ENCODE data around the gene AHRR. TPM values are rescaled to one million over a fixed set of nuclear protein-coding genes. Genes with fewer than 3 reads are reported as not detected.

Gene AHRR
- total RNA-seq, 1 donor: 0.31 TPM

DNA sequence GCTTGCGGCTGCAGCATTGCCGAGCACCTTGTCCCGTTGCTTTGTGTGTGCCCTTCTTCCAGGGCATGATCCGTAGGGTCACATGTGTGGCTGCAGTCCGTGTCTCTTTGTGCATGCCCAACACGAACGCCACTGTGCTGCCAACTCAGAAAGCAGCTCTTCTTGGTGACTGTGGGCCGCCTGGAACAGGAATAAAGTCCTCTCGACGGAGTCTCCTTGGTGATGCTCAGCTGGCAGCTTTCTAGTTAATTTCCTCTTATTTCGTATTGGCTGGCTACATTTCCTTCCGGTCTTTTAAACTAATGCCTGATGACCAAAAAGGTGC lies 127.2 kb downstream of the AHRR start:
- peaks cover 29% of the 10 kb centered on the region for H3K4me1 ChIP-seq (ENCODE audit: insufficient read depth, low read length)
- H3K4me3 ChIP-seq (ENCODE audit: low read length): no peak overlapping the region
- H3K27me3 ChIP-seq (ENCODE audit: insufficient read depth, low read length): no peaks in the 10 kb centered on the region
- peaks cover 11% of the 10 kb centered on the region for H3K9me3 ChIP-seq (ENCODE audit: low read depth, low read length)

DNA sequence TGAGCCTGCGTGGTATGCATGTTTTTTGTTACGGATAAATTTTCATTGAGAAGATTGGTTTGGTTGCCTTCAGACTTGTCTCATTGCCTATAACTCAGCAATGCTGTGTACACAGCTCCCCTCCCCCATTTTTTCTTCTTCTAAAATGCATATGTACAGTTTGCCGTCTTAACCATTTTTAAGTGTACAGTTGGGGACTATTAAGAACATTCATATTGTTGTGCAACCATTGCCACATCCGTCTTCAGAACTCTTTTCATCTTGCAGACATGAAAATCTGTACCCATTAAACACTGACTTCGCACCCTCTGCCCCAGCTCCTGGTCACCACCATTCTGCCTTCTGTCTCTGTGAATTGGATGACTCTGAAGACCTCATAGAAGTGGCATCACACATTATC lies 127.6 kb downstream of the AHRR start:
- H3K9me3 ChIP-seq (ENCODE audit: low read depth, low read length): peaks cover 11% of the 10 kb centered on the region
- H3K4me1 ChIP-seq (ENCODE audit: insufficient read depth, low read length): peaks cover 25% of the 10 kb centered on the region

DNA sequence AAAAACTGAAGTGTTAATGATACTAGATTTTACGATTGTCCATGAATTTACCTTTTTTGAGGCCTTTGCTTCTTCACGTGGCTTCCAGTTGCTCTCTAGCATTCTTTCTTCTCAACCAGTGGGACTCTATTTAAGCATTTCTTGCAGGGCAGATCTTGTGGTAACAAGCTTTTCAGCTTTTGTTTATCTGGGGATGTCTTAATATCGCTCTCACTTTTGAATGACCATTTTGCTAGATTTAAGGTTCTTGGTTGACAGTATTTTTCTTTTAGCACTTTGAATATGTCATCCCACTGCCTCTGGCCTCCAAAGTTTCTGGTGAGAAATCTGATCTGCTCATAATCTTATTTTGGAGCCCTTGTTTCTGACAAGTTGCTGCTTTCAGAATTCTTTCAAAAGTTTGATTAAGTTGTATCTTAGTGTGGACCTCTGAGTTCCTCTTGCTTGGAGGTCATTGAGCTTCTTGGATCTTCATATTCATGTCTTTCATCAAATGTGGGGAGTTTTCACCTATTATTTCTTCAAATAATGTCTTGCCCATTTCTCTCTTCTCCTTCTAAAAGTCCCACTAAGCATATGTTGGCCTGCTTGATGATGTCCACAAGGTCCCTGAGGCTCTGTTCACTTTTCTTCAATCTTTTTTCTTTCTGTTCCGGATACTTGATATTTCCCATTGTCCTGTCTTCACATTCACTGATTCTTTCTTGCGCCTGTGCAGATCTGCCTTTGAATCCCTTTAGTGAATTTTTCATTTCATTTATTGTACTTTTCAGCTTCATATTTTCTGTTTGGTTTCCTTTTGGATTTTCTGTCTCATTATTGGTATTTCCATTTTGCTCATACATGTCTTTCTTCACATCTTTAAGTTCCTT lies 130.3 kb downstream of the AHRR start:
- Histone ChIP-seq H3K4me1 (ENCODE audit: insufficient read depth, low read length) (peaks cover 20% of the 10 kb centered on the region), H3K9me3 (ENCODE audit: low read depth, low read length) (peaks cover 11% of the 10 kb centered on the region), H3K27me3 (ENCODE audit: insufficient read depth, low read length) (no peaks in the 10 kb centered on the region), H3K4me3 (ENCODE audit: low read length) (no peak overlapping the region)

More for the DNA sequence above, 127.6 kb downstream of the AHRR start:
- Histone ChIP-seq H3K27me3 (ENCODE audit: insufficient read depth, low read length) (no peaks in the 10 kb centered on the region), H3K4me3 (ENCODE audit: low read length) (no peak overlapping the region)

DNA sequence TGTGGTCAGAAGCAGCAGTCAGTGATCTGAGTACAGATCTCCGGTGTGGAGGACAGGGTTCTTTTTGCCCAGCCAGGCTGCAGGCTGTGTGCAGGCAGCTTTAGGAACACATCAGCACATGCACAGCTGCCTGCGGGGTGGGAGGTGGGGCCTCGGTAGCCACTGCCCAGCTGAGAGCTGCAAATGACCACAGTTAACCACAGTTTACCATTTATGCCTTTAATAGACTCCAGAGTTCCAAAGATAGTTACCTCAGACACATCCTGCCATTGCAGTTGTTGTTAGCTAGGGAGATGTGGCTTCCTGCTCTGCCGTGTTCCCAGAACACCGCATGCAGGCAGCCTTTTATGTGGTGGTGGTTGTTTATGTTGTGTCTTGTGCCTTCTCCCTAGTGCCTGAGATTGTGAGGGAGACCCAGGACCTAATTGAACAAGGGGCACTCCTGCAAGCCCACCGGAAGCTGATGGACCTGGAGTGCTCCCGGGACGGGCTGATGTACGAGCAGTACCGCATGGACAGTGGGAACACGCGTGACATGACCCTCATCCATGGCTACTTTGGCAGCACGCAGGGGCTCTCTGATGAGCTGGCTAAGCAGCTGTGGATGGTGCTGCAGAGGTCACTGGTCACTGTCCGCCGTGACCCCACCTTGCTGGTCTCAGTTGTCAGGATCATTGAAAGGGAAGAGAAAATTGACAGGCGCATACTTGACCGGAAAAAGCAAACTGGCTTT lies 131.6 kb downstream of the AHRR start:
- H3K4me1 ChIP-seq (ENCODE audit: insufficient read depth, low read length): peaks cover 7% of the 10 kb centered on the region
- peaks cover 11% of the 10 kb centered on the region for H3K9me3 ChIP-seq (ENCODE audit: low read depth, low read length)
- H3K27me3 ChIP-seq (ENCODE audit: insufficient read depth, low read length): no peaks in the 10 kb centered on the region
- no peak overlapping the region for H3K4me3 ChIP-seq (ENCODE audit: low read length)

DNA sequence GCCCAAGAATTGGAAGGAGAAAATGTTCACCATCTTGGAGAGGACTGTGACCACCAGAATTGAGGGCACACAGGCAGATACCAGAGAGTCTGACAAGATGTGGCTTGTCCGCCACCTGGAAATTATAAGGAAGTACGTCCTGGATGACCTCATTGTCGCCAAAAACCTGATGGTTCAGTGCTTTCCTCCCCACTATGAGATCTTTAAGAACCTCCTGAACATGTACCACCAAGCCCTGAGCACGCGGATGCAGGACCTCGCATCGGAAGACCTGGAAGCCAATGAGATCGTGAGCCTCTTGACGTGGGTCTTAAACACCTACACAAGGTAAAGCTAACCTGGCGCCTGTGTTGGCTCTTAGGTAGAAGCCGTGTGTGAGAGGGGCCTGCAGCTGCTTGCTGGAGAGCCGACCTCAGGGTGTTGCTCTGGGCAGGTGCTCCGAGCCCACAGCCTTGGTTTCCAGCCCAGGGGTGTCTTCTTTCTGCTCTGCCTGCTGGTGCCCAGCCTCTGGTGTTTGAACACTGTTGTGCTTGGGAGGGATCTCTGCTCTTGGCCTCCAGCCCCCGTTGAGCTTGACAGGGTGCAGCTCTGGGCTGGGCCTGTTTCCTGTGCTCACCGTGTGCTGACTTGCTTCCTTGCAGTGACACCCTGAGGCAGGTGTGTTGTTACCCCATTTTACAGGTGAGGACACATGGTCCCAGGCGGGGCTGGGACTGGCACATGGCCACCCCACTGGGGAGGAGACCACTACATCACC lies 132.4 kb downstream of the AHRR start:
- Histone ChIP-seq H3K9me3 (ENCODE audit: low read depth, low read length) (peaks cover 11% of the 10 kb centered on the region), H3K27me3 (ENCODE audit: insufficient read depth, low read length) (no peaks in the 10 kb centered on the region), H3K4me1 (ENCODE audit: insufficient read depth, low read length) (no peaks in the 10 kb centered on the region), H3K4me3 (ENCODE audit: low read length) (no peak overlapping the region)

DNA sequence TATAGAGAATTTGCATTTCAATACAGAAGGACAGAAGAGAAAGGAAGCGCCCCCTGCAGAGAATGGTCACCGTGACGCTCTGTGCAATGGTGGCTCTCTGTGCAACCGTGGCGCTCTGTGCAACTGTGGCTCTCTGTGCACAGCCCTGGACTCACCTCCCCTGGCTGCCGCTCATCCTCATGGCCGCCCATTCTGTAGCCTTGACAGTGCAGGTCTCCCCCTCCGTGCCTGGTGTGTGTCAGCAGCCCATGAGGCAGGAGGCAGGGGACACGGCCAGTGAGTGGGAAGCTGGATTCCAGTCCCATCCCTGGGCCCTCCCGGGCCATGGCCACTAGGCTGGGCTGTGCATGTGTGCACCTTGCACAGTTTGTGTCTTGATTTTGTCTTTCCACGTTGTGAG lies 133.4 kb downstream of the AHRR start:
- Histone ChIP-seq H3K27me3 (ENCODE audit: insufficient read depth, low read length) (no peaks in the 10 kb centered on the region), H3K9me3 (ENCODE audit: low read depth, low read length) (peaks cover 11% of the 10 kb centered on the region), H3K4me1 (ENCODE audit: insufficient read depth, low read length) (no peaks in the 10 kb centered on the region), H3K4me3 (ENCODE audit: low read length) (no peak overlapping the region)

DNA sequence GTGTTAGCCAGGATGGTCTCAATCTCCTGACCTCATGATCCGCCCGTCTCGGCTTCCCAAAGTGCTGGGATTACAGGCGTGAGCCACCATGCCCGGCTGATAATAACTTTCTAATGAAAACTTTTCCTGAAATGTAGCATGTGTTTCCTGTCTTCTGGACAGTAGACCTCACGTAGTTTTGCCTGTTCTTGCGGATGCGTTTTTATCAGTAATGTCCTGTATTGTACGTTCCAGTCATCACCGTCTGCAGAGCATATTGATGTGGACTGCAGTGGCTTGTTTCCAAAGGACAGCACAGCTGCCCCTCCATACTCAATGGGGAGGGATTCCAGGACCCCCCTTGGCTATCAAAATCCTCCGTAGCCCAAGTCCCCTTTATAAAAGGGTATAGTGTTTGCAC lies 134.3 kb downstream of the AHRR start:
- no peaks in the 10 kb centered on the region for H3K27me3 ChIP-seq (ENCODE audit: insufficient read depth, low read length)
- H3K4me1 ChIP-seq (ENCODE audit: insufficient read depth, low read length): no peaks in the 10 kb centered on the region
- no peak overlapping the region for H3K4me3 ChIP-seq (ENCODE audit: low read length)
- peaks cover 11% of the 10 kb centered on the region for H3K9me3 ChIP-seq (ENCODE audit: low read depth, low read length)

DNA sequence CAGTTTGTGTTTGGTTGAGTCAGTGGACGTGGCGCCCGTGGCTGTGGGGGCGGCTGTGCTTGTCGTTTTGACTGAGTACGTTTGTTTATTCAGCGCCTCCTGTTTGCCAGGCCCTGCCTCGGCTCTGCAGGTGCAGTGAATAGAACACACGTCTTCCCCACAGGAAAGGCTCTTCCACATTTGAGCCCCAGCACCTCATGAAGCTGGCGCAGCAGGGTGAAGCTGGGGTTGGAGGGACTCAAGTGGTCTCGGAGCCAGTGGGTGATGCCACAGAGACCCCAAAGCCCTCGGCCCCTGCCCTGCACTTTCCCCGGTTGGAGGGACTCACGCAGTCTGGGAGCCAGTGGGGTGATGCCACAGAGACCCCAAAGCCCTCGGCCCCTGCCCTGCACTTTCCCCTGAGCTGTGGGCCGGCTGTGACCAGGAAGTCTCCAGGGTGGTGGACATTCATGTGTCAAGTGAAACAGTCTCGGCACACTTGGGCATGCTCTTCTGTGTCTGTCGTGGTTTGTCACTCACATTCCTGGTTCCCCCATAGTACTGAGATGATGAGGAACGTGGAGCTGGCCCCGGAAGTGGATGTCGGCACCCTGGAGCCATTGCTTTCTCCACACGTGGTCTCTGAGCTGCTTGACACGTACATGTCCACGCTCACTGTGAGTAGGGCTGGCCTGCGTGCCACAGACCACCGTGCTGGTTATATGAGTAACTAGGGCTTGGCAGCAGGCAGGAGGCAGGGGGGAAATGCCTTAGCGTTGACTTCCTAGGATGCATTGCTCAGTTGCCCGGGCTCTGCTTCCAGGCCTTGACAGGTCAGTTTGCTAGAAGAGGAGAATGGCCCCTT lies 135.1 kb downstream of the AHRR start:
- no peaks in the 10 kb centered on the region for H3K4me1 ChIP-seq (ENCODE audit: insufficient read depth, low read length)
- H3K27me3 ChIP-seq (ENCODE audit: insufficient read depth, low read length): no peaks in the 10 kb centered on the region
- H3K4me3 ChIP-seq (ENCODE audit: low read length): no peak overlapping the region
- H3K9me3 ChIP-seq (ENCODE audit: low read depth, low read length): peaks cover 9% of the 10 kb centered on the region

DNA sequence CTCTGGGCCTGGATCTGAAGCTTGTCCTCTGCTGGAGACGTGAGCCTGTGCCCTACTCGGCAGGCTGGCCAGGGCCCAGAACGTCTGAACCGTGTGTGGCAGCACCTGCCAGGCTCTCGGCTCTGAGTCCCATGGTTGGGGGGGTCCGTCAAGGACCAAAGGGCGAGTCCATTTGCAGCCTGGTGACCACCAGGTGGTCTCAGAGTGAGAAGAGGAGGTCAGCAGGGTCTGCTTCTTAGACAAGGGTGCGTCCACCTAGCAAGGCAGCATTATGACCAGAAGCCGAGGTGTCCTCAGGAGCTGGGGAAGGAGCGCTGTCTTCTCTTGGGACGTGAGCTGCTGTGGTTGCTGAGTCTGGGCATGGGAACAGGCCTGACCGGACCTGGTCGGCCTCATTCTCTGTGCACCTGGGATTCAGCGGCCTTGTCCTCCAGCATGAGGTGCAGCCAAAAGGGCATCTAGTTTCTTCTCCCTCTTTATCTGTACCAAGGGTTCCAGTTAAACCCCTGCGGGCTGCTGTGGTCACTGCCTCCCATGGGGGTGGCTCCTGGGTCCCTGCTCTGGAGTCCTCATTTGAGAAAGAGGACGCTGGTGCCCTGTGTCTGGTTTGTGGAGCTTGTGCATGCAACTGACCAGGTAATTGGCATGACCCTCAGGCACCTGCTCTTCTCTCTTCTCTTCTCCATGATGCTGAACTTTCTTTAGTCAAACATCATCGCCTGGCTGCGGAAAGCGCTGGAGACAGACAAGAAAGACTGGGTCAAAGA lies 135.9 kb downstream of the AHRR start:
- Histone ChIP-seq H3K4me1 (ENCODE audit: insufficient read depth, low read length) (no peaks in the 10 kb centered on the region), H3K4me3 (ENCODE audit: low read length) (no peak overlapping the region), H3K27me3 (ENCODE audit: insufficient read depth, low read length) (no peaks in the 10 kb centered on the region)

DNA sequence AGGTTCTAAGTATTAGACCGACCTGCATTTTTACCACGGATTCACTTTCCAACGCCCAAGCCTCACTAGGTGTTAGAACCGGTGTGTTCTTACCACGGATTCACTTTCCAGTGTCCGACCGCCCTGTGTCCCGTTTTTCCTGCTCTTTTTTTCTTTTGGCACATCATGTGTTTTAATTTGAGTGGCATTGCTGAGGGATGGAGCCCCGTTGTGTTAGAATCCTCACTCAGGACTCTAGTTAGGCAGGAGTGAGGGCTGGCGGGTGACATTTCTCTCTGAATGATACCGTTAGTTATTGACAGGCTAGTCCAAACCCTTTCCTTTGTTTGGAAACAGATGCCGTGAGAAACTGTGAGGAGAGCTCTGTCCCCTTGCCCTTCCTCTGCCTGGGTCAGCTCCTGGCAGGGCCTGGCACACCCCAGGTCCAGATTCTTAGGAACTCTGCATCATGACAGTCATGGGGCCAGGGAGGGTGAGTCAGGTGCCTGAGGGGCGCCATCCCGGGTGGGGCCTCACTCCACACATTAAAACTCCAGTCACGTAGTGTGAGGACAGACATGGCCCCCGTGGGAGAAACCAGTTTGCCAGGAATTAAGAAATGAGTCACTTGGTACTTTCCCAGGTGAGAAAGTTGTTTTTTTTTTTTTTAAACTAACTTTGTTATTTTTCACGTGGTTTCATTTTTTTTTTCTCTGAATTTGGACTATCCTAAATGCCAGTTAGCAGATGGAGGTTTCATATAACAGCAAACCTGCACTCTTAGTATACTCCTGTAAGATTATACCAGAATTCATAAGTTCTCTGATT lies 137.2 kb downstream of the AHRR start:
- H3K4me3 ChIP-seq (ENCODE audit: low read length): no peak overlapping the region
- H3K27me3 ChIP-seq (ENCODE audit: insufficient read depth, low read length): no peaks in the 10 kb centered on the region
- H3K9me3 ChIP-seq (ENCODE audit: low read depth, low read length): no peaks in the 10 kb centered on the region
- H3K4me1 ChIP-seq (ENCODE audit: insufficient read depth, low read length): no peaks in the 10 kb centered on the region

More for the DNA sequence above, 135.9 kb downstream of the AHRR start:
- peaks cover 1% of the 10 kb centered on the region for H3K9me3 ChIP-seq (ENCODE audit: low read depth, low read length)

DNA sequence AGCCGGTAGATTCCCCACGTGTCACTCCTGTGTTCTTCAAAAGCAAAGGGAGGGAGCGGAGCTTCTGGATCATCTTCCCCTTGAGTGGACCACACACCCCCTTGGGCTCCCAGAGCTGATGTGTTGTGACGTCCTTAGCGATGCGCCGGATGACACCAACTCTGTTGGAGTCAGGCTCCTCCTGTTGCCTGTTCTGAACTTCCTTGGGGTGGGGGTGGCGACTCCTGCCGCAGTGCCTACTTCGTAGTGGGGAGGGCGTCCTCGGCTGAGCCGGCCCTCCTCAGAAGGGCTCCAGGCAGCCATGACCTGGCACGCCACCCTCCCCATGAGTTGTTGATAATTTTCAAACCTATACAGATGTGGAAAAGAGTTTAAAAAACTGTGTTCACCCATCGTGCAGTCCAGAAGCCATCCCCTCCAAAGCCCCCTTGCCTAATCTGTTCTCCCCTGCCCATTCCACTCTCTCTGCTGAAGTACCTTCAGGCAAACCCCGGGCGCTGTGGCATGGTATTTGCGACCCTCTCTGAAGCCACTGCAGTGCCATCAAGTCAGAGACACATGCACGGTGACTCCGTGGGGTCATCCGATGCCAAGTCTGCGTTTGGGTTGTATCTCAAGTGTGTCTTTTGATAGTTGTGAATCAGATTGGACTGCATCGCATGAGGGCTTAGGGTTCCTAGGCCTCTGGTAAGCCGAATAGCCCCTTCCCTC lies 138.2 kb downstream of the AHRR start:
- Histone ChIP-seq H3K4me1 (ENCODE audit: insufficient read depth, low read length) (peaks cover 6% of the 10 kb centered on the region), H3K4me3 (ENCODE audit: low read length) (no peak overlapping the region), H3K27me3 (ENCODE audit: insufficient read depth, low read length) (no peaks in the 10 kb centered on the region), H3K9me3 (ENCODE audit: low read depth, low read length) (no peaks in the 10 kb centered on the region)

DNA sequence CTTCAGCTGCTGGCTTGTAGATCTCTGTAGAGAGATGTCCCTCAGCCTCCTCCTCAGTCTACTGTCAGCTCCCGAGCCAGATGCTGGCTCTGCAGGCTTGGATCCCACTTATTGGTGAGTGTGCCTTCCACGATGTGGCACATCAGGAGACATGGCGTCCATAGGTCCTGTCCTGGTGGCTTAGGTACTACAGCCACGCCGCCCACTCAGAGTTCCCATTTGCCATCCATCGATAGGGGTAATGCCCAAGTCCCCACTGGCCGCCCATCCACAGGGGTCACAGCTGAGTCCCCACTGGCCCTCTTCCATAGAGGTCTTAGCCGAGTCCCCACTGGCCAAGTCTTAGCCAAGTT lies 138.7 kb downstream of the AHRR start:
- Histone ChIP-seq H3K9me3 (ENCODE audit: low read depth, low read length) (no peaks in the 10 kb centered on the region), H3K27me3 (ENCODE audit: insufficient read depth, low read length) (no peaks in the 10 kb centered on the region), H3K4me1 (ENCODE audit: insufficient read depth, low read length) (peaks cover 10% of the 10 kb centered on the region), H3K4me3 (ENCODE audit: low read length) (no peak overlapping the region)

DNA sequence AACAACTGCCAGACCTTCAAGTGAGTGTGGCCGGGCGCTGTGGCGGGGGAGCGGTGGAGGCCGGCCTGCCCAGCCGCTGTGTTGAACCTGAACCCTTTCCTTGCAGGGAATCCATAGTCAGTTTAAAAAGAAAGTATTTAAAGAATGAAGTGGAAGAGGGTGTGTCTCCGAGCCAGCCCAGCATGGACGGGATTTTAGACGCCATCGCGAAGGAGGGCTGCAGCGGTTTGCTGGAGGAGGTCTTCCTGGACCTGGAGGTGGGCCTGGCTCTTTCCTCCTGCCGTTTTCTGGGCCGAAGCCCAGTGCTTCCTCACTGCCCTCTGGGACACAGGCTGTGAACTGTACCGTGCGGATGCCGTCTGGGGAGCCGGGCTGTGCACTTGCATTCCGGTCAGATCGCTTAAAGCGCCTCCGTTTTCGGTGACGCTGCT lies 140.6 kb downstream of the AHRR start:
- H3K4me1 ChIP-seq (ENCODE audit: insufficient read depth, low read length): peaks cover 10% of the 10 kb centered on the region
- no peaks in the 10 kb centered on the region for H3K9me3 ChIP-seq (ENCODE audit: low read depth, low read length)
- H3K27me3 ChIP-seq (ENCODE audit: insufficient read depth, low read length): no peaks in the 10 kb centered on the region
- H3K4me3 ChIP-seq (ENCODE audit: low read length): no peak overlapping the region

Measured in mononuclear cell (primary cell).